Esophagus muscularis mucosa (tissue), 4 donors: ENCODE data around the gene SLC25A22. TPM values are rescaled to one million over a fixed set of nuclear protein-coding genes. Genes with fewer than 3 reads are reported as not detected.

ENCODE experiments used
- DNase-seq: peaks from one replicate; pipeline ENCODE4 v3.0.0-alpha.2; 2017; ENCODE audit errors: extremely low spot score
- H3K27ac ChIP-seq, 4 donors: fragments of 200-600 bp; sonication (generic); replicated peaks in 1 of 4; 1 replicate in 3 of 4; 2 replicates in 1 of 4; pipeline ENCODE4 v1.5.1; 2016 to 2019; ENCODE audit warnings: mild to moderate bottlenecking in 1 of 4
- H3K27me3 ChIP-seq, 4 donors: fragments of 200-600 bp; sonication (generic); one replicate each; pipeline versions ENCODE4 v1.5.1 to v1.6.0; 2016 to 2019
- H3K36me3 ChIP-seq, 4 donors: fragments of 200-600 bp; sonication (generic); one replicate each; pipeline ENCODE4 v1.5.1; 2016 to 2019
- H3K4me1 ChIP-seq, 4 donors: fragments of 200-600 bp; sonication (generic); one replicate each; pipeline ENCODE4 v1.5.1; 2016 to 2019
- H3K4me3 ChIP-seq, 4 donors: fragments of 200-600 bp; sonication (generic); 1 replicate in 2 of 4; 2 replicates in 2 of 4; pipeline ENCODE4 v1.5.1; 2016 to 2019; ENCODE audit warnings: mild to moderate bottlenecking in 4 of 4, moderate library complexity in 1 of 4
- H3K9me3 ChIP-seq, 4 donors: fragments of 200-600 bp; sonication (generic); 1 replicate in 3 of 4; 2 replicates in 1 of 4; pipeline ENCODE4 v1.5.1; 2016 to 2019
- CTCF ChIP-seq, 3 experiments: fragments of 200-600 bp in 2 of 3; fragments of 450-650 bp in 1 of 3; sonication (generic) in 2 of 3; IDR thresholded peaks; one replicate each; pipeline ENCODE4 v1.5.1; 2017 to 2019; ENCODE audit warnings: antibody characterized with exemption in 3 of 3, mild to moderate bottlenecking in 2 of 3, moderate library complexity in 1 of 3
- EP300 ChIP-seq: sonication (generic); formaldehyde crosslinking; IDR thresholded peaks from one replicate; pipeline ENCODE4 v1.6.1; 2017; ENCODE audit warnings: antibody characterized with exemption
- POLR2A ChIP-seq: fragments of 450-650 bp; IDR thresholded peaks from one replicate; pipeline ENCODE4 v1.6.1; 2017; ENCODE audit warnings: antibody characterized with exemption, moderate library complexity, mild to moderate bottlenecking, low read depth
- POLR2AphosphoS5 ChIP-seq, 2 donors: sonication (generic); formaldehyde crosslinking; IDR thresholded peaks; one replicate each; pipeline ENCODE4 v1.6.1; 2017; ENCODE audit warnings: antibody characterized with exemption in 2 of 2
- WGBS: methylation state at CpG from one replicate; pipeline ENCODE4 v1.1.5; 2018; 5-methylcytosine and 5-hydroxymethylcytosine counted together
- intact Hi-C: fragments of 100-400 bp; cut with DNase I; formaldehyde crosslinking; loops from one replicate; pipeline ENCODE4 v1.15.1; 2023
- total RNA-seq, 4 donors: library from RNA; depleted of rRNA; stranded (reverse); fragments of >200 nt; gene quantifications; one replicate each; pipeline versions ENCODE4 v1.1.0 to v1.2.1, GENCODE V29; 2016

The SLC25A22 gene
- total RNA-seq, 4 donors from 2014 or later, result 5.0 to 11.0 (median 9.5) TPM

DNA sequence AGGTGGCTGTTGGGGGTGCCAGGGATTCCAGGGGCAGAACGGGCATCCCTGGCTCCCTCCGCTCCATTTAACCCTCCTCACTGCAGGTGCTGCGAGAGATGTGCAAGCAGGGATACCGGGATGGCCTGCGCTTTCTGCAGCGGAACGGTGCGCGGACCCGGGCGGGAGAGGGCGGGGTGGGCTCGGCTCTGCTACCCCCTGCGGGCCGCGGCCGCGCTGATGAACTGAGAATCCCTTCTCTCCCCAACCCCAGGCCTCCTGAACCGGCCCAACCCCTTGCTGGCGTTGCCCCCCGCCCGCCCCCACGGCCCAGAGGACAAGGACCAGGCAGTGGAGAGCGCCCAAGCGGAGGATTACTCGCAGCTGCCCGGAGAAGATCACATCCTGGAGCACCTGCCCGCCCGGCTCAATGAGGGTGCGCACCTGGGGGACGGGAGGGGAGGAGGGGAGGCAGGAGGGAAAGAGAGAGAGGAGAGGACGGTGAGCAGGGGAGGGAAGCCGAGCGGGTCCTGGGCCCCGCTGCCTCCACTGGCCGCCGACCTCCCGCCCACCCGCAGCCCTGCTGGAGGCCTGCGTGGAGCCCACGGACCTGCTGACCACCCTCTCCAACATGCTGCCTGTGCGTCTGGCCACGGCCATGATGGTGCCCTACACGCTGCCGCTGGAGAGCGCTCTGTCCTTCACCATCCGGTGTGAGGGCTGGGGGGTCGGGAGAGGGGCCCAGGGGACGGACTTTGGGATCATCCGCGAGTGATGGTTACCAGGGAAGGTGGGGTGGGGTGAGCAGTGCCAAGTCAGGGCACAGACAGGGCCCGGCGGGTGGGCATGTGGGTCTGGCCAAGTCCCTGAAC lies 25.6 kb upstream of the SLC25A22 start:
- TF ChIP-seq POLR2AphosphoS5 (IDR thresholded peaks at IDR 0.05) (no peak), POLR2A (no peak), EP300 (no peak), CTCF (IDR thresholded peaks at IDR 0.05) (no peak)
- H3K4me3 ChIP-seq, result no peak overlapping the region
- DNase-seq, result no peak
- peaks cover 31 to 46% (median 45%) of the 10 kb centered on the region in 4 donors for H3K36me3 ChIP-seq
- intact Hi-C loops, result no loop called here
- H3K9me3 ChIP-seq, result no peaks in the 10 kb centered on the region
- peaks cover 57 to 61% (median 59%) of the 10 kb centered on the region in 4 donors for H3K4me1 ChIP-seq
- no peak overlapping the region for H3K27ac ChIP-seq
- WGBS, result 86% methylated on average over 32 of the region's 53 CpGs
- H3K27me3 ChIP-seq, result peaks cover 0 to 52% (median 38%) of the 10 kb centered on the region in 4 donors

DNA sequence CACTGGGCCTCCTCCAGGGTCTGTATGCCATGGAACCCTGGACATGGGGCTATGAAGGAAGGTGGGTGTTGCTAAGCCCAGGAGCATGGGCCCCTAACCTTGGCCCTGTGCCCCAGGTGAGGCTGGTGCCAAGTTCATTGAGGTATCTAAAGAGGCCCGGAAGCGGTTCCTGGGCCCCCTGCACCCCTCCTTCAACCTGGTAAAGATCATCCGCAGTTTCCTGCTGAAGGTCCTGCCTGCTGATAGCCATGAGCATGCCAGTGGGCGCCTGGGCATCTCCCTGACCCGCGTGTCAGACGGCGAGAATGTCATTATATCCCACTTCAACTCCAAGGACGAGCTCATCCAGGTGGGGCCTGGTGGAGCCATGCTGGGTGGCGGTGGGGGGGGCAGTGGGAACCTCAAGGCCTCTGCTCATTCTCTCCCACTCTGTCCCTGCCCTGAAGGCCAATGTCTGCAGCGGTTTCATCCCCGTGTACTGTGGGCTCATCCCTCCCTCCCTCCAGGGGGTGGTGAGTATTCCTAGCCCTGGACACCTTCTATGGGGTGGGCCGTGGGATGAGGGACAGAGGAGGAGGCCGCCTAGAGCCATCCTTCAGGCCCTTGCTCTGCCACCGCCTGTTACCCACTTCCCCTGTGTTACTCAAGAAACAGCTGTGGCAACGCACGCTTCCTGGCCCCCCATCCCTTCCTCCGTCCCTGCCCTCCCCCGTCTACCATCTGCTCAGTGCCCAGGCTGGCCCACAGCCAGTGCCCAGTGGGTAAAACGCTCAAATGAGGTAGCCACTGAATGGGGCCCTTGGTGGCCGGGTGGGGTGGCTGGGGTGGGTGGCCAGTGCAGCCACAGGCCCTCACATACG lies 23.7 kb upstream of the SLC25A22 start:
- Histone ChIP-seq H3K9me3 (no peaks in the 10 kb centered on the region), H3K4me3 (peak overlapping the region; percentile 68 to 89 (median 74)), H3K4me1 (peaks cover 43 to 46% (median 45%) of the 10 kb centered on the region in 4 donors), H3K27ac (peak overlapping the region; percentile 90 to 98 (median 92)), H3K27me3 (peaks cover 0 to 32% (median 19%) of the 10 kb centered on the region in 4 donors), H3K36me3 (peaks cover 31 to 46% (median 45%) of the 10 kb centered on the region in 4 donors)
- TF ChIP-seq POLR2AphosphoS5 (IDR thresholded peaks at IDR 0.05) (no peak), POLR2A (no peak), CTCF (IDR thresholded peaks at IDR 0.05) (no peak), EP300 (no peak)
- intact Hi-C loops, result no loop called here
- WGBS, result 60% methylated on average over 11 of the region's 22 CpGs
- DNase-seq, result no peak

DNA sequence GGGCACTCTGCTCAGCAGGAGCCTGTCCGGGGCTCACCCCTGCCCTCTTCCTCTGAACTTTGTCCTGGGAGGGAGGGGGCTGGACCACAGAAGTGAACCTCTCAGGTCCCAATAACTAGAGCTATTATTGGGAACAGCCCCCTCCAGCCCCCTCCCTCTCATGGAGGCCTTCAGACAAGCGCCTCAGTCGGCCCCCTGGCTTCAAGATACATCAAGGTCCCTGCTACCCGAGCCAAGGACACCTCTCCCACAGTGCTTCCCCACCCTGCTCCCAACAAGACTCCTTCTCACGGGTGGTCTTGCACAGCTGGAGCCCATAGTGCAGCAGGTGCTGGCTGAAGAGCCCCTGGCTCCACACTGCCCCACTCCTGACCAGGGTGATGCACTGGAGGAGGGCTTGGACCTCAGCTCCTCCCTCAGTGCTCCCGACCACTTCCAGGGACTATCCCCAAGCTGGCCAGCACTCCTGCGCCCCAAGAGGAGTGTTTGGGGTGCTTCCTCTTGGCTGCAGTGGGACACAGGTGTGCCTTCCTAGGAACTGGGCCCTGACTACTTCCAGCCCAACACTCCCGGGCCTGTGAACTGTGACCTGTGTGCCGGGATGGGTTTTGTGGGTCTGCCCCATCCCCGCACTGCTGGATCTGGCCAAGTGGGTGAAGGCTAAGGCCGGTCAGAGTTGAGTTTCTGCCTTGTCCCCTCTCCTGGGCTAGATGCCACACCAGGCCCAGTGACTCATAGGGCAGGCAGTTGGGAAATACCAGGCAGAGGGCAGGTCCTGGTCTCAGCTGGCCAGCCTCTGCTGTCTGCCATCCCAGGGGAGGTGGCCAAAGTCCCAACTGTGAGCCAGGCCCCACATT lies 22.8 kb upstream of the SLC25A22 start:
- Histone ChIP-seq H3K27ac (peak overlapping the region; percentile 90 to 98 (median 92)), H3K4me1 (peaks cover 34 to 39% (median 36%) of the 10 kb centered on the region in 4 donors), H3K36me3 (peaks cover 31 to 46% (median 43%) of the 10 kb centered on the region in 4 donors), H3K4me3 (peak overlapping the region; percentile 68 to 89 (median 74)), H3K9me3 (no peaks in the 10 kb centered on the region), H3K27me3 (peaks cover 0 to 24% (median 11%) of the 10 kb centered on the region in 4 donors)
- WGBS, result 43% methylated on average over 7 of the region's 11 CpGs
- intact Hi-C loops, result no loop called here
- TF ChIP-seq POLR2AphosphoS5 (IDR thresholded peaks at IDR 0.05) (peak; percentile 60 to 74), CTCF (IDR thresholded peaks at IDR 0.05) (no peak)
- no peak for DNase-seq

GRCh38 chr11:819943-820649 lies 22.0 kb upstream of the SLC25A22 start:
- DNase-seq, result peak; percentile 96
- no peaks in the 10 kb centered on the region for H3K9me3 ChIP-seq
- TF ChIP-seq POLR2AphosphoS5 (IDR thresholded peaks at IDR 0.05) (peak in 1 of 2 donors; percentile 36), EP300 (no peak), POLR2A (peak; percentile 26)
- peak overlapping the region; percentile 90 to 98 (median 92) for H3K27ac ChIP-seq
- peaks cover 33 to 39% (median 34%) of the 10 kb centered on the region in 4 donors for H3K4me1 ChIP-seq
- H3K36me3 ChIP-seq, result peaks cover 27 to 43% (median 37%) of the 10 kb centered on the region in 4 donors
- intact Hi-C loops, result no loop called here
- H3K27me3 ChIP-seq, result peaks cover 0 to 16% (median 4%) of the 10 kb centered on the region in 4 donors
- 0% methylated on average over 13 of the region's 47 CpGs for WGBS
- H3K4me3 ChIP-seq, result peak overlapping the region; percentile 68 to 89 (median 74)
